Endodermal cell (in vitro differentiated cells): Measurements from ENCODE around the gene DTWD2. TPM values are rescaled to one million over a fixed set of nuclear protein-coding genes. Genes with fewer than 3 reads are reported as not detected.

Experiments used
- DNase-seq: peaks from one replicate; pipeline ENCODE4 v3.0.0-alpha.2; 2017
- H3K27ac ChIP-seq: 2 replicates; pipeline ENCODE4 v1.5.1; 2013; ENCODE audit warnings: mild to moderate bottlenecking, low read depth, low read length, moderate library complexity
- H3K27me3 ChIP-seq: 2 replicates; pipeline ENCODE4 v1.6.1; 2013; ENCODE audit warnings: mild to moderate bottlenecking, low read length, moderate library complexity; ENCODE audit not compliant: insufficient read depth, control insufficient read depth, poor library complexity, severe bottlenecking
- H3K36me3 ChIP-seq: 2 replicates; pipeline ENCODE4 v1.7.0; 2013; ENCODE audit warnings: mild to moderate bottlenecking, low read length, moderate library complexity; ENCODE audit not compliant: control insufficient read depth, insufficient read depth
- H3K4me1 ChIP-seq: one replicate; pipeline ENCODE4 v1.7.0; 2013; ENCODE audit warnings: low read length; ENCODE audit not compliant: control insufficient read depth, insufficient read depth
- H3K4me3 ChIP-seq: 2 replicates; pipeline ENCODE4 v1.5.1; 2013; ENCODE audit warnings: mild to moderate bottlenecking, low read length, moderate library complexity
- H3K9ac ChIP-seq: 2 replicates; pipeline ENCODE4 v1.6.1; 2013; ENCODE audit warnings: mild to moderate bottlenecking, low read length, moderate library complexity; ENCODE audit not compliant: poor library complexity, severe bottlenecking; ENCODE audit errors: extremely low read depth
- H3K9me3 ChIP-seq: 2 replicates; pipeline ENCODE4 v1.6.1; 2013; ENCODE audit warnings: mild to moderate bottlenecking, low read length, moderate library complexity; ENCODE audit not compliant: control insufficient read depth
- H3K27ac Mint-ChIP-seq: 2 replicates; pipeline ENCODE4 v1.8.0; 2020; ENCODE audit warnings: mixed read lengths
- H3K27me3 Mint-ChIP-seq: 2 replicates; pipeline ENCODE4 v1.8.0; 2021; ENCODE audit warnings: mild to moderate bottlenecking, mixed read lengths; ENCODE audit not compliant: insufficient read depth
- H3K36me3 Mint-ChIP-seq: 2 replicates; pipeline ENCODE4 v1.8.0; 2020; ENCODE audit warnings: low read depth, mixed read lengths
- H3K4me1 Mint-ChIP-seq: 2 replicates; pipeline ENCODE4 v1.8.0; 2020; ENCODE audit warnings: mixed read lengths
- H3K4me3 Mint-ChIP-seq: 2 replicates; pipeline ENCODE4 v1.8.0; 2020; ENCODE audit warnings: mild to moderate bottlenecking, moderate library complexity, mixed read lengths
- H3K9me3 Mint-ChIP-seq: 2 replicates; pipeline ENCODE4 v1.8.0; 2020; ENCODE audit warnings: mild to moderate bottlenecking, mixed read lengths
- CTCF ChIP-seq: fragments of 200-600 bp; sonication (generic); conservative IDR thresholded peaks from 2 replicates; pipeline ENCODE4 v1.5.0; 2021; ENCODE audit warnings: antibody characterized with exemption, mild to moderate bottlenecking
- whole genome bisulfite sequencing, 2 experiments: methylation state at CpG; one replicate each; pipeline versions ENCODE4 v1.1.5 to v1.1.7; 2013; ENCODE audit warnings: missing lambda C conversion rate in 2 of 2, mixed read lengths in 1 of 2; ENCODE audit not compliant: insufficient coverage in 1 of 2, insufficient read length in 1 of 2; 5-methylcytosine and 5-hydroxymethylcytosine counted together
- total RNA-seq, 2 donors: library from RNA; stranded (reverse); fragmentation: NEBNext Ultra II Directional in 1 of 2; extraction: Animal tissue kit (Norgen Biotek cat#: 25700) in 1 of 2; gene quantifications; 2 replicates in 1 of 2; 3 replicates in 1 of 2; pipeline ENCODE4 v1.2.1, GENCODE V29; 2021

Gene DTWD2
- total RNA-seq, 2 donors from 2014 or later: 15.2 to 34.9 TPM

- Mint-ChIP-seq H3K4me1 (peaks cover 15% of the 10 kb centered on the region), H3K36me3 (peaks cover 9% of the 10 kb centered on the region), H3K27ac (no peak overlapping the region), H3K4me3 (no peak overlapping the region), H3K9me3 (no peaks in the 10 kb centered on the region), H3K27me3 (no peaks in the 10 kb centered on the region)
- TF ChIP-seq CTCF: no peak
- Histone ChIP-seq H3K27ac (no peak overlapping the region), H3K9me3 (no peaks in the 10 kb centered on the region), H3K36me3 (peaks cover 12% of the 10 kb centered on the region), H3K4me3 (no peak overlapping the region), H3K4me1 (no peaks in the 10 kb centered on the region), H3K27me3 (no peaks in the 10 kb centered on the region), H3K9ac (no peak overlapping the region)
- WGBS, 2 experiments: 89 to 100% methylated on average over 1 of the region's 1 CpG
- no peak for DNase-seq
Observed at GRCh38 chr5:118905196-118905595, 83.2 kb downstream of the DTWD2 start.

DNA sequence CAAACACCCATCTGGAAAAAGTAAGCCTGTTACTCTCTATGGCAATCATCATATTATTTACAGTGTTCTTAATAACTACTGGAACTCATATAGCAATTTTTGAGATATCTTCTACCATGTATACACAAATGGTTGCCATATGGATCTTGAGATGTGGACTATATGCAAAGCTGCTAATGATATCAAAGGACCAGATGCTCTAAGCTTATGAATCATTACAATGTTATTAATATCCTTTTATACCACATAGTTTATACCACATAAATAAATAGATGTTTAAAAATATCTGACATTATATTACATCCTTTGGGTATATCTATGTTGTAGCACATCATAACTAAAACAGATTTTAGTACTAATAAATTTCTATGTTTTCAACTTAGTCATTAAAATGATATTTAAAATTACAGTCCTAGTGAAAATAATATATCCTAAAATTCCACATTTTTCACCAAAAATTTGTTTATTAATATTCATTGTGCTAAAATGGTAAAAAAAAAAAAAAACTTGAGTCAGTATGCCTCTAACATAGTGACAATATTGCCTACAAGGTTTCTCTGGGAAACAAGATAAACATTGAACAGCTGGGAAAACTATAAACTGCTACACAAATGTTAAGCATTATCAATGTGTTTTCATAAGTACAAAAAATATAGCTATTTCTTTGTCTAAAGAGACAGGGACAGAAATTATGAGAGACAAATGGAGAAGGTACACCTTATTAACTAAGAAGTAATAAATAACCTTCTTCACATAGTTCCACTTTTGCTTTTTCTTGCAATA lies 85.5 kb downstream of the DTWD2 start:
- Mint-ChIP-seq H3K27me3 (no peaks in the 10 kb centered on the region), H3K4me3 (no peak overlapping the region), H3K27ac (no peak overlapping the region), H3K9me3 (no peaks in the 10 kb centered on the region), H3K36me3 (peaks cover 16% of the 10 kb centered on the region), H3K4me1 (peaks cover 11% of the 10 kb centered on the region)
- no peaks in the 10 kb centered on the region for H3K27me3 ChIP-seq
- DNase-seq: no peak
- no peaks in the 10 kb centered on the region for H3K9me3 ChIP-seq
- no peak overlapping the region for H3K27ac ChIP-seq
- peaks cover 18% of the 10 kb centered on the region for H3K36me3 ChIP-seq
- H3K9ac ChIP-seq: no peak overlapping the region
- no peak for TF ChIP-seq CTCF
- H3K4me1 ChIP-seq: no peaks in the 10 kb centered on the region
- H3K4me3 ChIP-seq: no peak overlapping the region

DNA sequence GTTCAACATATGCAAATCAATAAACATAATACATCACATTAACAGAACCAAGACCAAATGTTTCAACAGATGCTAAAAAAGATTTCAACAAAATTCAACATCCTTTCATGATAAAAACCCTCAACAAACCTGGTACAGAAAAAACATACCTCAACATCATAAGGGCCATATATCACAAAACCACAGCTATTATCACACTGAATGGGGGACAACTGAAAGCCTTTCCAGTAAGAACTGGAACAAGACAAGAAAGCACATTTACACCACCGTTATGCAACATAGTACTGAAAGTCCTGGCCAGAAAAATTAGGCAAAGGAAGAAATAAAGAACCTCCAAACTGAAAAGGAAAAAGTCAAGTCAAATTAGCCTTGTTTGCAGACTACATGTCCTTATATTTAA lies 93.6 kb downstream of the DTWD2 start:
- TF ChIP-seq CTCF: no peak
- peaks cover 6% of the 10 kb centered on the region for H3K36me3 ChIP-seq
- Mint-ChIP-seq H3K4me3 (no peak overlapping the region), H3K4me1 (peaks cover 6% of the 10 kb centered on the region), H3K9me3 (no peaks in the 10 kb centered on the region), H3K27me3 (no peaks in the 10 kb centered on the region), H3K36me3 (peaks cover 10% of the 10 kb centered on the region), H3K27ac (no peak overlapping the region)
- no peaks in the 10 kb centered on the region for H3K4me1 ChIP-seq
- H3K9me3 ChIP-seq: no peaks in the 10 kb centered on the region
- no peak overlapping the region for H3K27ac ChIP-seq
- H3K9ac ChIP-seq: no peak overlapping the region
- no peak overlapping the region for H3K4me3 ChIP-seq
- no peaks in the 10 kb centered on the region for H3K27me3 ChIP-seq
- no peak for DNase-seq
- WGBS, 2 experiments: 89 to 92% methylated on average over 1 of the region's 1 CpG
